DOHH2 (cell line): Measurements from ENCODE around the gene NCKAP1.

Experiments
- H3F3A ChIP-seq: fragments of 200-600 bp; sonication (generic), shearing (Covaris generic); 2 replicates; pipeline ENCODE4 v1.6.0; 2016; ENCODE audit warnings: antibody characterized with exemption, mild to moderate bottlenecking; ENCODE audit not compliant: control insufficient read depth, insufficient read depth
- H3K27ac ChIP-seq: fragments of 200-600 bp; sonication (generic); 2 replicates; pipeline ENCODE4 v1.5.1; 2014; ENCODE audit warnings: low read depth, mild to moderate bottlenecking, low read length, moderate library complexity
- H3K27me3 ChIP-seq: fragments of 200-600 bp; sonication (generic); 2 replicates; pipeline ENCODE4 v1.6.1; 2014; ENCODE audit warnings: mild to moderate bottlenecking, low read length, mixed read lengths; ENCODE audit not compliant: control insufficient read depth
- H3K36me3 ChIP-seq: fragments of 200-600 bp; sonication (generic); 2 replicates; pipeline ENCODE4 v1.6.1; 2014; ENCODE audit warnings: mild to moderate bottlenecking, low read length, moderate library complexity, mixed read lengths; ENCODE audit not compliant: control insufficient read depth
- H3K4me1 ChIP-seq: fragments of 200-600 bp; sonication (generic); 2 replicates; pipeline ENCODE4 v1.6.1; 2014; ENCODE audit warnings: mild to moderate bottlenecking, low read length, mixed read lengths; ENCODE audit not compliant: control insufficient read depth
- H3K4me2 ChIP-seq: fragments of 200-600 bp; sonication (generic); 2 replicates; pipeline ENCODE4 v1.6.0; 2014; ENCODE audit warnings: mild to moderate bottlenecking, low read length, moderate library complexity
- H3K4me3 ChIP-seq: fragments of 200-600 bp; sonication (generic); 2 replicates; pipeline ENCODE4 v1.5.1; 2014; ENCODE audit warnings: mild to moderate bottlenecking, low read length, mixed read lengths
- H3K79me2 ChIP-seq: fragments of 200-600 bp; sonication (generic); 2 replicates; pipeline ENCODE4 v1.6.1; 2014; ENCODE audit warnings: mild to moderate bottlenecking, low read length, mixed read lengths; ENCODE audit not compliant: control insufficient read depth
- H3K9me2 ChIP-seq: fragments of 200-600 bp; sonication (generic); replicated peaks from 2 replicates; pipeline ENCODE4 v1.6.1; 2014; ENCODE audit warnings: mild to moderate bottlenecking, low read length, mixed read lengths; ENCODE audit not compliant: control insufficient read depth
- H3K9me3 ChIP-seq: fragments of 200-600 bp; sonication (generic); 2 replicates; pipeline ENCODE4 v1.6.1; 2014; ENCODE audit warnings: antibody characterized with exemption, low read length, mixed read lengths; ENCODE audit not compliant: control insufficient read depth, insufficient read depth
- H4K20me1 ChIP-seq: fragments of 200-600 bp; sonication (generic); 2 replicates; pipeline ENCODE4 v1.6.0; 2014; ENCODE audit warnings: low read depth, mild to moderate bottlenecking, antibody characterized with exemption, low read length, moderate library complexity; ENCODE audit not compliant: control insufficient read depth, insufficient read depth
- EZH2phosphoT487 ChIP-seq: fragments of 200-600 bp; sonication (generic); IDR thresholded peaks from 2 replicates; pipeline ENCODE4 v1.6.1; 2017; ENCODE audit warnings: borderline replicate concordance, mild to moderate bottlenecking, antibody characterized with exemption, low read length, moderate library complexity, mixed read lengths
- TF ChIP-seq, protein P1 (sequence below): fragments of 200-600 bp; sonication (generic); IDR thresholded peaks from one replicate; pipeline ENCODE4 v1.5.1; 2014; ENCODE audit warnings: antibody characterized with exemption, mild to moderate bottlenecking, low read depth, low read length; ENCODE audit not compliant: poor library complexity, severe bottlenecking

Gene NCKAP1

DNA sequence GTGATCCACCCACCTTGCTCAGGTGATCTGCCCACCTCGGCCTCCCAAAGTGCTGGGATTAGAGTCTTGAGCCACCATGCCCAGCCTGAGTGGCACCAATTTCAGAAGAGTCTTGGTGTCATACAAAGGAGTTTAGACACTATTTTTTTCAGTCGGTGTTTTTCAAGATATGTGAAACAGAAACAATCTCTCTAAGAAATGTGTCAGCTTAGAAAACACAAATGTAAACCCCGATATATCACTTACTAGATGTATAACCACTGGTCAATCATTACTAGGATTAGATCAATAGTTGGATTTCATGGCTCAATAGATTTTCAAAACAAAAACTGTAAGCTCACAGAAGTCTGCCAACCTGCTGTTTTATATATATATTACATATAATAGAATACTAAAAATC lies 104.6 kb downstream of the NCKAP1 start:
- Histone ChIP-seq H3K36me3 (no peaks in the 10 kb centered on the region), H3K9me3 (no peaks in the 10 kb centered on the region), H3K9me2 (no peaks in the 10 kb centered on the region), H3K79me2 (no peaks in the 10 kb centered on the region), H3K4me3 (no peak overlapping the region), H4K20me1 (no peaks in the 10 kb centered on the region), H3K4me1 (no peaks in the 10 kb centered on the region), H3K27ac (no peak overlapping the region), H3K27me3 (no peaks in the 10 kb centered on the region), H3K4me2 (no peak overlapping the region), H3F3A (no peaks in the 10 kb centered on the region)
- no peak for TF ChIP-seq EZH2phosphoT487
- TF ChIP-seq, protein P1, sequence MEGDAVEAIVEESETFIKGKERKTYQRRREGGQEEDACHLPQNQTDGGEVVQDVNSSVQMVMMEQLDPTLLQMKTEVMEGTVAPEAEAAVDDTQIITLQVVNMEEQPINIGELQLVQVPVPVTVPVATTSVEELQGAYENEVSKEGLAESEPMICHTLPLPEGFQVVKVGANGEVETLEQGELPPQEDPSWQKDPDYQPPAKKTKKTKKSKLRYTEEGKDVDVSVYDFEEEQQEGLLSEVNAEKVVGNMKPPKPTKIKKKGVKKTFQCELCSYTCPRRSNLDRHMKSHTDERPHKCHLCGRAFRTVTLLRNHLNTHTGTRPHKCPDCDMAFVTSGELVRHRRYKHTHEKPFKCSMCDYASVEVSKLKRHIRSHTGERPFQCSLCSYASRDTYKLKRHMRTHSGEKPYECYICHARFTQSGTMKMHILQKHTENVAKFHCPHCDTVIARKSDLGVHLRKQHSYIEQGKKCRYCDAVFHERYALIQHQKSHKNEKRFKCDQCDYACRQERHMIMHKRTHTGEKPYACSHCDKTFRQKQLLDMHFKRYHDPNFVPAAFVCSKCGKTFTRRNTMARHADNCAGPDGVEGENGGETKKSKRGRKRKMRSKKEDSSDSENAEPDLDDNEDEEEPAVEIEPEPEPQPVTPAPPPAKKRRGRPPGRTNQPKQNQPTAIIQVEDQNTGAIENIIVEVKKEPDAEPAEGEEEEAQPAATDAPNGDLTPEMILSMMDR = no peak

DNA sequence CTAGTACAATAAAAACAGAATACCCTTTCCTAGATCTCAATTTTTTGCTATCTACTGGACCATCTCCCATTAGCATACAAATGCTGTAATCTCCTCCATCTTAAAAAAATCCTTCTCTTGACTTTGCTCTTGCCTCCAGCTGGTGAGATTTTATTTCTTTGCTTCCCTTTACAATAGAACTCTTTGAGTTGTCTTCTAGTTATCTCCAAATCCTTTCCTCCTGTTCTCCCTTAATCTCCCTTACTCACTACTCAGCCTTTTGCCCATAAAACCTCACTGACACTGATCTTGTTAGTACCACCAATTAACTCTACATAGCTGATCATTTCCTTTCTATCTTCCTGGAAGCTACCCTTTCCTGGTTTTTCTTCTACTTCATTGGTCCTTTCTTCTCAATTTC lies 108.3 kb downstream of the NCKAP1 start:
- Histone ChIP-seq H3K9me2 (no peaks in the 10 kb centered on the region), H3K4me2 (no peak overlapping the region), H3K79me2 (no peaks in the 10 kb centered on the region), H3K27me3 (no peaks in the 10 kb centered on the region), H3K27ac (no peak overlapping the region), H3K4me3 (no peak overlapping the region), H3K9me3 (no peaks in the 10 kb centered on the region), H3K4me1 (no peaks in the 10 kb centered on the region), H3F3A (no peaks in the 10 kb centered on the region), H4K20me1 (no peaks in the 10 kb centered on the region), H3K36me3 (no peaks in the 10 kb centered on the region)
- no peak for TF ChIP-seq EZH2phosphoT487
- TF ChIP-seq, protein P1 = no peak

GRCh38 chr2:182924306-182924705 lies 114.0 kb downstream of the NCKAP1 start:
- no peak overlapping the region for H3K4me3 ChIP-seq
- H3F3A ChIP-seq = no peaks in the 10 kb centered on the region
- H3K79me2 ChIP-seq = no peaks in the 10 kb centered on the region
- H3K36me3 ChIP-seq = no peaks in the 10 kb centered on the region
- no peak overlapping the region for H3K27ac ChIP-seq
- H3K9me2 ChIP-seq = no peaks in the 10 kb centered on the region
- no peak overlapping the region for H3K4me2 ChIP-seq
- H4K20me1 ChIP-seq = no peaks in the 10 kb centered on the region
- TF ChIP-seq, protein P1 = no peak
- no peak for TF ChIP-seq EZH2phosphoT487
- no peaks in the 10 kb centered on the region for H3K9me3 ChIP-seq
- no peaks in the 10 kb centered on the region for H3K27me3 ChIP-seq
- peaks cover 27% of the 10 kb centered on the region for H3K4me1 ChIP-seq

DNA sequence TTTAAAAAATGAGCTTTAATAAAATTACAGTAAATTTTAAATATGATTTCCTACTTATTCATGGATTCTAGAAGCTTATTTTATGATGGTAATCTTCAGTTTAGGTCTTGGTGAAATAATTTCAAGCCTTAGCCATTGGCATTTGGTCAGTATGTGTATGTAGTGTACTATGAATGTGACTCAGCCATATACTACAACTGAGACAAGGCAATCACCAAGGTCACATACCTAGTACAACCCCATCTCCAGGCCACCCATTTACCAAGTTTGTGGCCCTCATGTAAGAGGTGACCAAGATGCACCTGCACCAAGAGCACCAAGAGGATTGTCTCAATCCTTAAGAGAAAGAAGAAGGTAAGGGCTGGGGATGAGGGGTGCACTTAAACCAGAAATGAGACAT lies 117.0 kb downstream of the NCKAP1 start:
- H3K9me2 ChIP-seq = no peaks in the 10 kb centered on the region
- H3K4me1 ChIP-seq = peaks cover 36% of the 10 kb centered on the region
- peak overlapping the region; percentile 18 for H3K4me3 ChIP-seq
- no peaks in the 10 kb centered on the region for H3F3A ChIP-seq
- no peaks in the 10 kb centered on the region for H3K9me3 ChIP-seq
- peak overlapping the region; percentile 68 for H3K27ac ChIP-seq
- no peaks in the 10 kb centered on the region for H3K27me3 ChIP-seq
- H3K36me3 ChIP-seq = no peaks in the 10 kb centered on the region
- H4K20me1 ChIP-seq = no peaks in the 10 kb centered on the region
- H3K4me2 ChIP-seq = peak overlapping the region; percentile 71
- TF ChIP-seq EZH2phosphoT487 = no peak
- TF ChIP-seq, protein P1 = no peak
- H3K79me2 ChIP-seq = no peaks in the 10 kb centered on the region
